HCT116 (cell line): Measurements from ENCODE around the gene SH3BP4. TPM values are rescaled to one million over a fixed set of nuclear protein-coding genes. Genes with fewer than 3 reads are reported as not detected.

Experiments used
- ATAC-seq: fragments of 200-7000 bp; cut with Tn5 transposase; 2 replicates; pipeline ENCODE4 v1.9.1; 2020; ENCODE audit warnings: mild to moderate bottlenecking, moderate library complexity
- BruUV-seq: library from RNA; stranded (reverse); fragments of 400-500 nt; replicated peaks from 2 replicates; lab custom pipeline; 2021; lab: Mats Ljungman, UMichigan
- CTCF ChIA-PET: fragments of 300-600 bp; sonication (Branson Sonifier 250); formaldehyde crosslinking; loops from one replicate; lab custom pipeline; 2021; ENCODE audit warnings: antibody characterized with exemption; lab: Charles Lee
- POLR2A ChIA-PET: fragments of 300-600, 350-600 bp; sonication (Branson Sonifier 250); formaldehyde crosslinking; loops from one replicate; lab custom pipeline; 2021; ENCODE audit warnings: antibody characterized with exemption; lab: Charles Lee
- RAD21 ChIA-PET, 2 experiments: fragments of 300-600 bp; sonication (Branson Sonifier 250); formaldehyde crosslinking; loops; one replicate each; lab custom pipeline; 2023; ENCODE audit warnings: low total read pairs in 2 of 2; ENCODE audit not compliant: uncharacterized antibody in 2 of 2, unreplicated experiment in 2 of 2, low non-redundant PET in 1 of 2; lab: Charles Lee
- DNase-seq: peaks from one replicate; pipeline ENCODE4 v3.0.0-alpha.2; 2010; ENCODE audit warnings: low read depth, low spot score
- H2AFZ ChIP-seq: fragments of 200-600 bp; shearing (Covaris generic), sonication (generic); 2 replicates; pipeline ENCODE4 v1.6.1; 2017; ENCODE audit warnings: low read depth, mixed run types, mixed read lengths, antibody characterized with exemption, low read length; ENCODE audit not compliant: poor library complexity, severe bottlenecking
- H3K27ac ChIP-seq: 2 replicates; pipeline ENCODE4 v1.5.1; 2012; ENCODE audit warnings: low read depth, low read length
- H3K27me3 ChIP-seq: fragments of 200-600 bp; sonication (generic); 2 replicates; pipeline ENCODE4 v1.6.1; 2016; ENCODE audit warnings: mixed run types, low read length, mixed read lengths; ENCODE audit not compliant: insufficient read depth
- H3K36me3 ChIP-seq, 2 experiments: fragments of 200-500 bp in 1 of 2; fragments of 200-600 bp in 1 of 2; sonication (Bioruptor generic) in 1 of 2; sonication (generic) in 1 of 2; 2 replicates each; pipeline versions ENCODE4 v1.5.1 to v1.6.1; 2014 to 2016; ENCODE audit warnings: low read length in 2 of 2, inconsistent platforms in 1 of 2, mixed read lengths in 1 of 2, mixed run types in 1 of 2; ENCODE audit not compliant: insufficient read depth in 2 of 2, control insufficient read depth in 1 of 2
- H3K4me1 ChIP-seq, 2 experiments: fragments of 200-600 bp in 1 of 2; sonication (generic) in 1 of 2; 2 replicates each; pipeline versions ENCODE4 v1.5.1 to v1.6.1; 2012 to 2017; ENCODE audit warnings: low read length in 2 of 2, inconsistent platforms in 1 of 2, mild to moderate bottlenecking in 1 of 2, mixed read lengths in 1 of 2, mixed run types in 1 of 2, moderate library complexity in 1 of 2; ENCODE audit not compliant: insufficient read depth in 2 of 2, control insufficient read depth in 1 of 2
- H3K4me2 ChIP-seq: fragments of 200-600 bp; sonication (generic); 2 replicates; pipeline ENCODE4 v1.6.1; 2017; ENCODE audit warnings: mixed run types, low read length, mixed read lengths
- H3K4me3 ChIP-seq, 2 experiments: fragments of 200-600 bp in 1 of 2; sonication (generic) in 1 of 2; replicated peaks in 1 of 2; 2 replicates each; pipeline ENCODE4 v1.5.1; 2011 to 2016; ENCODE audit warnings: low read length in 2 of 2, control low read depth in 1 of 2, low read depth in 1 of 2, mild to moderate bottlenecking in 1 of 2, mixed read lengths in 1 of 2, mixed run types in 1 of 2
- H3K79me2 ChIP-seq: fragments of 200-600 bp; sonication (generic); 2 replicates; pipeline ENCODE4 v1.6.1; 2017; ENCODE audit warnings: mild to moderate bottlenecking, mixed run types, low read length, moderate library complexity, mixed read lengths; ENCODE audit not compliant: insufficient read depth
- H3K9ac ChIP-seq: fragments of 200-600 bp; sonication (generic); 2 replicates; pipeline ENCODE4 v1.6.1; 2016; ENCODE audit warnings: low read length, mixed read lengths
- H3K9me2 ChIP-seq: fragments of 200-600 bp; sonication (generic), shearing (Covaris generic); 2 replicates; pipeline ENCODE4 v1.6.1; 2017; ENCODE audit warnings: mixed run types, mild to moderate bottlenecking, moderate library complexity; ENCODE audit not compliant: insufficient read depth
- H3K9me3 ChIP-seq, 2 experiments: fragments of 200-500 bp in 1 of 2; fragments of 200-600 bp in 1 of 2; sonication (Bioruptor generic) in 1 of 2; sonication (generic) in 1 of 2; 2 replicates each; pipeline ENCODE4 v1.6.1; 2014 to 2017; ENCODE audit warnings: low read length in 2 of 2, mixed read lengths in 2 of 2, inconsistent platforms in 1 of 2, low read depth in 1 of 2, mild to moderate bottlenecking in 1 of 2, mixed run types in 1 of 2, moderate library complexity in 1 of 2; ENCODE audit not compliant: control insufficient read depth in 1 of 2, insufficient read depth in 1 of 2
- H4K20me1 ChIP-seq: fragments of 200-600 bp; sonication (generic), shearing (Covaris generic); 2 replicates; pipeline ENCODE4 v1.6.1; 2017; ENCODE audit warnings: mixed run types, mild to moderate bottlenecking, moderate library complexity; ENCODE audit not compliant: insufficient read depth
- CTCF ChIP-seq, 3 experiments: fragments of 200-600 bp in 1 of 3; sonication (generic) in 1 of 3; IDR thresholded peaks in 2 of 3; conservative IDR thresholded peaks in 1 of 3; 2 replicates each; pipeline ENCODE4 v1.5.1; 2012 to 2017; ENCODE audit warnings: low read depth in 2 of 3, low read length in 2 of 3, antibody characterized with exemption in 1 of 3, borderline replicate concordance in 1 of 3, control low read depth in 1 of 3, mild to moderate bottlenecking in 1 of 3, mixed read lengths in 1 of 3, mixed run types in 1 of 3, moderate library complexity in 1 of 3; ENCODE audit not compliant: insufficient read depth in 1 of 3
- ELF1 ChIP-seq: IDR thresholded peaks from 2 replicates; pipeline ENCODE4 v1.6.1; 2012; ENCODE audit warnings: low read depth, borderline replicate concordance
- FOSL1 ChIP-seq: IDR thresholded peaks from 2 replicates; pipeline ENCODE4 v1.6.1; 2012; ENCODE audit warnings: low read depth
- POLR2A ChIP-seq: IDR thresholded peaks from 2 replicates; pipeline ENCODE4 v1.7.0; 2011; ENCODE audit warnings: borderline replicate concordance; ENCODE audit not compliant: insufficient read depth, insufficient read length; ENCODE audit errors: extremely low read depth
- REST ChIP-seq: IDR thresholded peaks from 2 replicates; pipeline ENCODE4 v1.6.1; 2012; ENCODE audit warnings: low read depth
- SP1 ChIP-seq: IDR thresholded peaks from 2 replicates; pipeline ENCODE4 v1.6.1; 2012; ENCODE audit warnings: low read depth
- SRF ChIP-seq: IDR thresholded peaks from 2 replicates; pipeline ENCODE4 v1.6.1; 2012; ENCODE audit warnings: low read depth
- YY1 ChIP-seq: IDR thresholded peaks from 2 replicates; pipeline ENCODE4 v1.6.1; 2011; ENCODE audit warnings: low read length, low read depth, moderate library complexity, mild to moderate bottlenecking; ENCODE audit not compliant: insufficient replicate concordance; ENCODE audit errors: extremely low read depth
- ZNF274 ChIP-seq: fragments of 200-500 bp; sonication (Bioruptor generic); IDR thresholded peaks from 2 replicates; pipeline ENCODE4 v1.6.1; 2014; ENCODE audit warnings: mild to moderate bottlenecking, low read depth, low read length, inconsistent platforms
- intact Hi-C: fragments of 100-400 bp; cut with micrococcal nuclease; formaldehyde crosslinking; loops from 2 replicates; pipeline ENCODE4 v1.10.0; 2022
- total RNA-seq: library from RNA; stranded (reverse); gene quantifications from one replicate; pipeline ENCODE4 v1.2.1, GENCODE V29; 2021; ENCODE audit not compliant: unreplicated experiment
- TF ChIP-seq, protein P1 (sequence below): IDR thresholded peaks from 2 replicates; pipeline ENCODE4 v1.6.1; 2011; ENCODE audit warnings: mild to moderate bottlenecking, low read length, moderate library complexity; ENCODE audit not compliant: insufficient replicate concordance; ENCODE audit errors: extremely low read depth
- TF ChIP-seq, protein P2 (sequence below): IDR thresholded peaks from 2 replicates; pipeline ENCODE4 v1.6.1; 2012

The SH3BP4 gene
- total RNA-seq, 1 experiment from 2014 or later: 32.9 TPM

DNA sequence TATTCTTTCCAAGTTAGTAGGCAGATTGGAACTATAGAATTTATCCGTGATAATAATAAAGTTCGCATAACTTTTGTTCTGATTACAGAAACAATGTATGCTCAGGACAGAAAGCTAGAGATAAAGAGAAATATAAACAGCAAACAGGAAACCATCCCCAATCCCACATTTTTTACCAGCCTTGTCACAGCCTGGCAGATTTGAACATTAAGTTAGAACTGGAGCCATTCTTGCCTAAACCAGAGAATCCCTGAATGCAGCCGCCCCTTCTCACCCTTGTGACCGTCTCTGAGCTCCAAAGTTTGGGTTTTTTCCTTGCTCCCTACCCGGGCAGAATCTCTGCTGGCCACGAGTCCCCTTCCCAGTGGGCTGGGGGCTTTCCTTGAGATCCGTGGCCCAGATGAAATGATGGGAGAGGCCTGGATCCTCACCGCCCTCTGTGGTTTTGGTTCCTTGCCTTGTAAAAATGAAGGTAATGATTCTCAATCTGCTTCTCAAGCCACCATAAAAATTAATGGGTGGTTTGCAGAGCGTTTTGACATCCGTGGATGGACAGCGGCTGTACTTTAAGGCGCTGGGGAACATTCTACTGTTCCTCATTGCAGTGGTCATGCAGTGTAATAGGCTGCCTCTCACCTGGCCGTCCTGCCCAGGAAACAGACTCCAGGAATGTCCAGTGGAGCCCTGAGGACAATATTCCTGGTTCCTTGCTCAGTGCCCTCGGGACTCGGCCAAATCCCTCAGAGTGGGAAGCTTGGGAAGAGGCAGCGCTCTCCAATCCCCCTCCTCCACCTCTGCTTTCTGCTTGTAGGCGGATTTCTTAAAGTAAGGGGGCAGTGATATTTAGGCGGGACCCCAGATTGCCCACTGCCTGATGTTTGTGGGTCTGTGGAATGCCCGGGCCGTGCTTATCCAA, 1.6 kb downstream of the SH3BP4 start:
- Histone ChIP-seq H4K20me1 (no peaks in the 10 kb centered on the region), H3K4me1 (peaks cover 30 to 45% of the 10 kb centered on the region in 2 experiments), H3K27me3 (no peaks in the 10 kb centered on the region), H3K9me2 (no peaks in the 10 kb centered on the region), H3K79me2 (peaks cover 61% of the 10 kb centered on the region), H3K36me3 (no peaks in the 10 kb centered on the region), H2AFZ (no peak overlapping the region), H3K9me3 (no peaks in the 10 kb centered on the region), H3K4me2 (peak overlapping the region; percentile 83)
- RAD21 ChIA-PET: no interaction called here
- DNase-seq: no peak
- TSS peak; percentile 37 for BruUV-seq
- intact Hi-C loops: no loop called here
- POLR2A ChIA-PET: no interaction called here
- TF ChIP-seq FOSL1 (no peak), ELF1 (no peak), POLR2A (no peak), SP1 (no peak), YY1 (no peak), ZNF274 (no peak), SRF (no peak), CTCF (IDR thresholded peaks at IDR 0.05 in 2 of 3, conservative IDR thresholded peaks at IDR 0.05 in 1 of 3; ENCODE audit: borderline replicate concordance in 1 of 3, insufficient read depth in 1 of 3, low read depth in 2 of 3, low read length in 2 of 3) (no peak), REST (no peak)
- TF ChIP-seq, protein P1, sequence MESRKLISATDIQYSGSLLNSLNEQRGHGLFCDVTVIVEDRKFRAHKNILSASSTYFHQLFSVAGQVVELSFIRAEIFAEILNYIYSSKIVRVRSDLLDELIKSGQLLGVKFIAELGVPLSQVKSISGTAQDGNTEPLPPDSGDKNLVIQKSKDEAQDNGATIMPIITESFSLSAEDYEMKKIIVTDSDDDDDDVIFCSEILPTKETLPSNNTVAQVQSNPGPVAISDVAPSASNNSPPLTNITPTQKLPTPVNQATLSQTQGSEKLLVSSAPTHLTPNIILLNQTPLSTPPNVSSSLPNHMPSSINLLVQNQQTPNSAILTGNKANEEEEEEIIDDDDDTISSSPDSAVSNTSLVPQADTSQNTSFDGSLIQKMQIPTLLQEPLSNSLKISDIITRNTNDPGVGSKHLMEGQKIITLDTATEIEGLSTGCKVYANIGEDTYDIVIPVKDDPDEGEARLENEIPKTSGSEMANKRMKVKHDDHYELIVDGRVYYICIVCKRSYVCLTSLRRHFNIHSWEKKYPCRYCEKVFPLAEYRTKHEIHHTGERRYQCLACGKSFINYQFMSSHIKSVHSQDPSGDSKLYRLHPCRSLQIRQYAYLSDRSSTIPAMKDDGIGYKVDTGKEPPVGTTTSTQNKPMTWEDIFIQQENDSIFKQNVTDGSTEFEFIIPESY: no peak
- TF ChIP-seq, protein P2, sequence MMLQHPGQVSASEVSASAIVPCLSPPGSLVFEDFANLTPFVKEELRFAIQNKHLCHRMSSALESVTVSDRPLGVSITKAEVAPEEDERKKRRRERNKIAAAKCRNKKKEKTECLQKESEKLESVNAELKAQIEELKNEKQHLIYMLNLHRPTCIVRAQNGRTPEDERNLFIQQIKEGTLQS: no peak
- TF ChIP-seq, all 23 proteins: peak for 0
- ATAC-seq: no peak
- CTCF ChIA-PET: no interaction called here
- Histone ChIP-seq H3K9ac (peak overlapping the region; percentile 81), H3K27ac (peak overlapping the region; percentile 73; the same call in 1 of the 2 replicates), H3K4me3 (peak overlapping the region; percentile 66 to 78)
